Gastroesophageal sphincter (tissue), 4 donors: ENCODE results near the gene C4orf50. TPM values are rescaled to one million over a fixed set of nuclear protein-coding genes. Genes with fewer than 3 reads are reported as not detected.

Experiments used
- ATAC-seq: fragments of 150-250 bp; one replicate; pipeline ENCODE4 v1.9.1; 2016; ENCODE audit warnings: mild to moderate bottlenecking, moderate library complexity
- H3K27ac ChIP-seq, 4 donors: fragments of 200-600 bp; sonication (generic) in 3 of 4; 1 replicate in 3 of 4; 2 replicates in 1 of 4; pipeline ENCODE4 v1.5.1; 2016 to 2019
- H3K27me3 ChIP-seq: fragments of 200-600 bp; sonication (generic); one replicate; pipeline ENCODE4 v1.5.1; 2019
- H3K36me3 ChIP-seq, 2 donors: fragments of 200-600 bp; sonication (generic); one replicate each; pipeline ENCODE4 v1.5.1; 2019; ENCODE audit warnings: control low read depth in 1 of 2
- H3K4me1 ChIP-seq, 3 donors: fragments of 200-600 bp; sonication (generic); 1 replicate in 2 of 3; 2 replicates in 1 of 3; pipeline ENCODE4 v1.5.1; 2016 to 2019; ENCODE audit warnings: control low read depth in 2 of 3
- H3K4me3 ChIP-seq, 2 donors: fragments of 200-600 bp; sonication (generic); one replicate each; pipeline ENCODE4 v1.5.1; 2019; ENCODE audit warnings: mild to moderate bottlenecking in 1 of 2, moderate library complexity in 1 of 2
- H3K9me3 ChIP-seq, 3 donors: fragments of 200-600 bp; sonication (generic); one replicate each; pipeline ENCODE4 v1.5.1; 2017 to 2019; ENCODE audit warnings: control low read depth in 2 of 3
- EP300 ChIP-seq: sonication (generic); formaldehyde crosslinking; IDR thresholded peaks from one replicate; pipeline ENCODE4 v1.6.1; 2017; ENCODE audit warnings: antibody characterized with exemption, mild to moderate bottlenecking
- POLR2A ChIP-seq, 2 donors: fragments of 450-650 bp; IDR thresholded peaks; one replicate each; pipeline ENCODE4 v1.6.1; 2017; ENCODE audit warnings: antibody characterized with exemption in 2 of 2, mild to moderate bottlenecking in 2 of 2, moderate library complexity in 1 of 2
- POLR2AphosphoS5 ChIP-seq: sonication (generic); formaldehyde crosslinking; IDR thresholded peaks from one replicate; pipeline ENCODE4 v1.6.1; 2017; ENCODE audit warnings: antibody characterized with exemption
- WGBS, 2 donors: methylation state at CpG; one replicate each; pipeline ENCODE4 v1.1.5; 2018; ENCODE audit warnings: low coverage in 1 of 2; 5-methylcytosine and 5-hydroxymethylcytosine counted together
- total RNA-seq, 4 donors: library from RNA; depleted of rRNA; stranded (reverse); fragments of >200 nt; gene quantifications; one replicate each; pipeline ENCODE4 v1.1.0, GENCODE V29; 2016
- TF ChIP-seq, protein P1 (sequence below), 4 experiments: fragments of 200-600 bp in 2 of 4; fragments of 450-650 bp in 2 of 4; sonication (generic) in 1 of 4; IDR thresholded peaks; one replicate each; pipeline ENCODE4 v1.5.1; 2017 to 2019; ENCODE audit warnings: antibody characterized with exemption in 4 of 4, mild to moderate bottlenecking in 2 of 4, moderate library complexity in 2 of 4

C4orf50 gene
- total RNA-seq, 4 donors from 2014 or later: under 0.01 to 0.25 (median 0.12) TPM

DNA sequence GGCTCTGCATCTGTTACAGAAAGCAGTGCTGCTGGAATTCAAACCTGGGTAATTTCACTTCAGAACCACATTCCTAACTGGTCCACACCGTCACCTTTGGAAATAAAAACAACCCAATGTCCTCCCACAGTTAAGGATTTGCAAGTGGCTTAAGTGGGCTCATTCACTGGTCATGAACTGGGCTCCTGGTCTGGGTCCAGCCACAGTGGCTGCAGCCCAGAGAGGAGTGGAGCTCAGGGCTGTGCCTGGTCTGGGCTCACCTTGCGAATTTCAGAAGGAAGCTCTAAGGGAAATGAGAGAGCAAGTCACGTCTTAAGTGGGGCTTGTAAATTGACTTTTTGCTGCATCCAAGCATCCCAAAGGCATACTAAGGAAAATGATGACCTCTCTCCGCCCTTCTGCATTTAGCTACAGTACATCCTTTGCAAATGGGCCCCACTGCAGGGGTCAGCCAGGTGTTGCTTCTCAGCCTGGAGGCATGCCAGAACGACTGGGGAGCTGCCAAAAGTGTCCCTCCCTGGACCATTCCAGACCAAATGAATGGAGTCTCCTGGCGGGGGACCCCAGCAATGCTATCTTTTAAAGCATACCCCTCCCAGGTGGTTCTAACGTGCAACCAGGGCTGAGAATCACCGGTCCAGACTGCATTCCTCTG is 99.8 kb downstream of the C4orf50 start:
- ATAC-seq: no peak
- Histone ChIP-seq H3K4me1 (no peaks in the 10 kb centered on the region), H3K27me3 (peaks cover 74% of the 10 kb centered on the region), H3K36me3 (no peaks in the 10 kb centered on the region), H3K9me3 (no peaks in the 10 kb centered on the region), H3K4me3 (no peak overlapping the region), H3K27ac (no peak overlapping the region)
- no peak for TF ChIP-seq POLR2A (IDR thresholded peaks at IDR 0.05)
- TF ChIP-seq POLR2AphosphoS5: no peak
- TF ChIP-seq, protein P1, sequence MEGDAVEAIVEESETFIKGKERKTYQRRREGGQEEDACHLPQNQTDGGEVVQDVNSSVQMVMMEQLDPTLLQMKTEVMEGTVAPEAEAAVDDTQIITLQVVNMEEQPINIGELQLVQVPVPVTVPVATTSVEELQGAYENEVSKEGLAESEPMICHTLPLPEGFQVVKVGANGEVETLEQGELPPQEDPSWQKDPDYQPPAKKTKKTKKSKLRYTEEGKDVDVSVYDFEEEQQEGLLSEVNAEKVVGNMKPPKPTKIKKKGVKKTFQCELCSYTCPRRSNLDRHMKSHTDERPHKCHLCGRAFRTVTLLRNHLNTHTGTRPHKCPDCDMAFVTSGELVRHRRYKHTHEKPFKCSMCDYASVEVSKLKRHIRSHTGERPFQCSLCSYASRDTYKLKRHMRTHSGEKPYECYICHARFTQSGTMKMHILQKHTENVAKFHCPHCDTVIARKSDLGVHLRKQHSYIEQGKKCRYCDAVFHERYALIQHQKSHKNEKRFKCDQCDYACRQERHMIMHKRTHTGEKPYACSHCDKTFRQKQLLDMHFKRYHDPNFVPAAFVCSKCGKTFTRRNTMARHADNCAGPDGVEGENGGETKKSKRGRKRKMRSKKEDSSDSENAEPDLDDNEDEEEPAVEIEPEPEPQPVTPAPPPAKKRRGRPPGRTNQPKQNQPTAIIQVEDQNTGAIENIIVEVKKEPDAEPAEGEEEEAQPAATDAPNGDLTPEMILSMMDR (IDR thresholded peaks at IDR 0.05): no peak
- no peak for TF ChIP-seq EP300
- 50% methylated on average over 3 of the region's 8 CpGs; no CpG with 5 or more reads in 1 of the 2 donors for WGBS, 2 donors

- peaks cover 67% of the 10 kb centered on the region for H3K27me3 ChIP-seq
- H3K9me3 ChIP-seq: peaks cover 0 to 2% (median 0%) of the 10 kb centered on the region in 3 donors
- no peak overlapping the region for H3K27ac ChIP-seq
- H3K4me3 ChIP-seq: no peak overlapping the region
- ATAC-seq: no peak
- WGBS, 2 donors: 33 to 60% methylated on average over 1 of the region's 11 CpGs
- H3K36me3 ChIP-seq: no peaks in the 10 kb centered on the region
- H3K4me1 ChIP-seq: no peaks in the 10 kb centered on the region
- TF ChIP-seq EP300 (no peak), POLR2A (IDR thresholded peaks at IDR 0.05) (no peak), POLR2AphosphoS5 (no peak)
- TF ChIP-seq, protein P1 (IDR thresholded peaks at IDR 0.05): no peak
These were observed 100.6 kb downstream of the C4orf50 start for GRCh38 chr4:5917672-5918071.

GRCh38 chr4:5916229-5916628 is 102.0 kb downstream of the C4orf50 start:
- no peak for ATAC-seq
- Histone ChIP-seq H3K36me3 (no peaks in the 10 kb centered on the region), H3K4me3 (no peak overlapping the region), H3K4me1 (no peaks in the 10 kb centered on the region), H3K27me3 (peaks cover 52% of the 10 kb centered on the region), H3K9me3 (peaks cover 0 to 6% (median 0%) of the 10 kb centered on the region in 3 donors), H3K27ac (no peak overlapping the region)
- WGBS, 2 donors: 20% methylated on average over 1 of the region's 3 CpGs; no CpG with 5 or more reads in 1 of the 2 donors
- TF ChIP-seq POLR2A (IDR thresholded peaks at IDR 0.05) (no peak), POLR2AphosphoS5 (no peak), EP300 (no peak)
- TF ChIP-seq, protein P1 (IDR thresholded peaks at IDR 0.05): no peak

DNA sequence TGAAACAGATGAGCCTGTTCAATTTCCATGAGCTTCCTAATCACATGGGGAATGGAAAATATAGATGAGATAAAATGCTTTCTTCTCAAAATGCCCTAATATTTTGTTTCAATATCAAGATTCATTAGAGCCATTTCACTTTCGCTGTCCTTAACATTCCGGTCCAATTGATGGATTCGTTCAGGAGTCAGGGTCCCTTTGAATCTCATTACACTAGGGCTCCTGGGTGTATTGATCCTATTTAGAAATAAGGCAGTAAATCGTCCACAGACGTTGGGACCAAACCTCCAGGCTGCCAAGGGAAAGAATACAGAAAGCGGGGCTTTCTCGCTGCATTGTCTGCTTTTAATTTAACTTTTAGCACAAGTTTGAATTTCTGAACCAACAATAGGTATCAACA is 104.8 kb downstream of the C4orf50 start:
- no peak for TF ChIP-seq POLR2AphosphoS5
- TF ChIP-seq POLR2A (IDR thresholded peaks at IDR 0.05): no peak
- no peak for TF ChIP-seq EP300
- TF ChIP-seq, protein P1 (IDR thresholded peaks at IDR 0.05): no peak
- 78 to 86% methylated on average over 7 of the region's 7 CpGs for WGBS, 2 donors
- Histone ChIP-seq H3K4me1 (no peaks in the 10 kb centered on the region), H3K27ac (no peak overlapping the region), H3K36me3 (no peaks in the 10 kb centered on the region), H3K9me3 (peaks cover 0 to 23% (median 0%) of the 10 kb centered on the region in 3 donors), H3K4me3 (no peak overlapping the region), H3K27me3 (peaks cover 27% of the 10 kb centered on the region)
- ATAC-seq: no peak

DNA sequence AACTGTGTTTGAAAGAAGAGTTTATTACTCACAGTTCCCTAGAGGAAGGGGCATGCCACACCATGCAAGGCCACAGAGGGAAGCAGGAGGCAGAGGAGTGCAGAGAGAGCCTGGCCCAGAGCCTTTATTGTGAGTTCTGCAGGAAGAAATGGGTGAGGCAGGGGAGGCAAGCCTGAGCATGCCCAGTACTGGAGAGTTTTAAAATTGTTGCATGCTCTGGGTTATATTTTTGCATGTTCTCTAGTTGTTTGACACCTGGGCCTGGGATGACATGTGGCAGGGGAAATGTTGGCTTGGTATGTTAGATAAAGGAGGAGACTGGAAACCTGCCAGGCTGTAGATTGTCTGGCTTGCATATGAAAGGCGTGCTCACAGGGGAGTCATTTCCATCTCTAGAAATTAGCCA is 105.6 kb downstream of the C4orf50 start:
- H3K4me1 ChIP-seq: no peaks in the 10 kb centered on the region
- TF ChIP-seq POLR2AphosphoS5 (no peak), POLR2A (IDR thresholded peaks at IDR 0.05) (no peak)
- H3K4me3 ChIP-seq: no peak overlapping the region
- H3K27me3 ChIP-seq: peaks cover 23% of the 10 kb centered on the region
- peaks cover 0 to 31% (median 0%) of the 10 kb centered on the region in 3 donors for H3K9me3 ChIP-seq
- ATAC-seq: no peak
- no peaks in the 10 kb centered on the region for H3K36me3 ChIP-seq
- no peak overlapping the region for H3K27ac ChIP-seq
- WGBS, 2 donors: 60% methylated on average over 1 of the region's 1 CpG; no CpG with 5 or more reads in 1 of the 2 donors
